ENCODE results near the gene MSRB3. TPM values are rescaled to one million over a fixed set of nuclear protein-coding genes. Genes with fewer than 3 reads are reported as not detected.
"Not testable (repeated sequence)": the region's sequence is repeated elsewhere in the genome, so short reads cannot be mapped to it uniquely, and the experiment has no call there.

The MSRB3 gene
- total RNA-seq, 1 donor from 2014 or later, result 47.3 TPM

DNA sequence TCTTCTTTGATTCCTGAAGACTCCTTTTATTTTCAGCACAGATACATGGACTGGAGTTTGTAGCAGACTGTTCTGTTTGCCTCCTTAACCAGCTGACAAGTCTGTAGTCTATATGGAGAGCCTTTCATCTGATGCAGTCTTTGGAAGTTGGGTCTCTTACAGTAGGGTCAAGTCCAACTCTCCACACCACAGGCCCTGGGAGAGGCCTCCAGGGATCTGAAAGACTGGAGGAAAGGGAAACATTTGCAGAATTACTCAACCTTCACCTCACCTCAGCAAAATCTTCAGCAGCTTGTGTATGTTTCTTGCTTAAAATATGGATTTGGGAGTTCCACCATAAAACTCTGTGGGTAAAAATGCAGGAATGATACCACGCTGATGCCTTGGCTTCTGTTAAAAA lies 188.4 kb downstream of the MSRB3 start:
- intact Hi-C loops (cut with DNase I), result no loop called here
- H3K27ac ChIP-seq, result no peak overlapping the region
- DNase-seq, result no peak
- TF ChIP-seq, protein P1, sequence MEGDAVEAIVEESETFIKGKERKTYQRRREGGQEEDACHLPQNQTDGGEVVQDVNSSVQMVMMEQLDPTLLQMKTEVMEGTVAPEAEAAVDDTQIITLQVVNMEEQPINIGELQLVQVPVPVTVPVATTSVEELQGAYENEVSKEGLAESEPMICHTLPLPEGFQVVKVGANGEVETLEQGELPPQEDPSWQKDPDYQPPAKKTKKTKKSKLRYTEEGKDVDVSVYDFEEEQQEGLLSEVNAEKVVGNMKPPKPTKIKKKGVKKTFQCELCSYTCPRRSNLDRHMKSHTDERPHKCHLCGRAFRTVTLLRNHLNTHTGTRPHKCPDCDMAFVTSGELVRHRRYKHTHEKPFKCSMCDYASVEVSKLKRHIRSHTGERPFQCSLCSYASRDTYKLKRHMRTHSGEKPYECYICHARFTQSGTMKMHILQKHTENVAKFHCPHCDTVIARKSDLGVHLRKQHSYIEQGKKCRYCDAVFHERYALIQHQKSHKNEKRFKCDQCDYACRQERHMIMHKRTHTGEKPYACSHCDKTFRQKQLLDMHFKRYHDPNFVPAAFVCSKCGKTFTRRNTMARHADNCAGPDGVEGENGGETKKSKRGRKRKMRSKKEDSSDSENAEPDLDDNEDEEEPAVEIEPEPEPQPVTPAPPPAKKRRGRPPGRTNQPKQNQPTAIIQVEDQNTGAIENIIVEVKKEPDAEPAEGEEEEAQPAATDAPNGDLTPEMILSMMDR (IDR thresholded peaks at IDR 0.05), result no peak
- no peak for ATAC-seq
- no peaks in the 10 kb centered on the region for H3K9me3 ChIP-seq
- H3K36me3 ChIP-seq, result no peaks in the 10 kb centered on the region
- no peaks in the 10 kb centered on the region for H3K27me3 ChIP-seq (ENCODE audit: low read depth)
- no peak overlapping the region for H3K4me3 ChIP-seq
- no peaks in the 10 kb centered on the region for H3K4me1 ChIP-seq

DNA sequence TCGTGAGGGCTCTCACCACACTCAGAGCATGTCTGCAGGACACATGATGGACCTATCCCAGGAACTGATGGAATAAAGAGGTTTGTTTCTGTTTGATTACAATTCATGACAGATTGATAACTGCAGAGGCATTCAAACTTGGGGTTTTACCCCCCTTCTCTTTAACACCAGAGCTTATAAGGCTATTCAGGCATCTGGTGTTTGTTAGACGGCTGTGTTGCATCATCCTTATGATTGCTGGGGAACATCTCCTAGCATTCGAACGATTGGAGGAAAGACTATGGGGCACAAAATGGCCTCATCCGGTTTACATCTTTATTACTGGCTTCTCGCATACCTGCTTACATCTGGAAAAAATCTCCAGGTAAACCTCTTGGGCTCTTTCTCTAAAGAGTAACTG lies 191.8 kb downstream of the MSRB3 start:
- Histone ChIP-seq H3K4me1 (no peaks in the 10 kb centered on the region), H3K27me3 (ENCODE audit: low read depth) (no peaks in the 10 kb centered on the region), H3K36me3 (no peaks in the 10 kb centered on the region), H3K27ac (no peak overlapping the region), H3K9me3 (no peaks in the 10 kb centered on the region), H3K4me3 (no peak overlapping the region)
- no peak for ATAC-seq
- TF ChIP-seq, protein P1 (IDR thresholded peaks at IDR 0.05), result no peak
- no peak for DNase-seq
- intact Hi-C loops (cut with DNase I), result no loop called here

DNA sequence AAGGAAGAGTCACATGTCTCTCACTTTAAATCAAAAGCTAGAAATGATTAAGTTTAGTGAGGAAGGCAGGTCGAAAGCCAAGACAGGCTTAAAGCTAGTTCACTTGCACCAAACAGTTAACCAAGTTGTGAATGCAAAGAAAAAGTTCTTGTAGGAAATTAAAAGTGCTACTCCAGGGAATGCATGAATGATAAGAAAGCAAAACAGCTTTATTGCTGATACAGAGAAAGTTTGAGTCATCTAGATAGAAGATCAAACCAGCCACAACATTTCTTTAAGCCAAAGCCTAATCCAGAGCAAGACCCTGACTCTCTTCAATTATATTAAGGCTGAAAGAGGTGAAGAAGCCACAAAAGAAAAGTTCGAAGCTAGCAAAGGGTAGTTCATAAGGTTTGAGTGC lies 193.6 kb downstream of the MSRB3 start:
- no peaks in the 10 kb centered on the region for H3K27me3 ChIP-seq (ENCODE audit: low read depth)
- DNase-seq (no peak), ATAC-seq (no peak)
- no peaks in the 10 kb centered on the region for H3K4me1 ChIP-seq
- TF ChIP-seq, protein P1 (IDR thresholded peaks at IDR 0.05), result no peak
- no peaks in the 10 kb centered on the region for H3K9me3 ChIP-seq
- H3K36me3 ChIP-seq, result no peaks in the 10 kb centered on the region
- intact Hi-C loops (cut with DNase I), result no loop called here
- H3K4me3 ChIP-seq, result no peak overlapping the region
- no peak overlapping the region for H3K27ac ChIP-seq

DNA sequence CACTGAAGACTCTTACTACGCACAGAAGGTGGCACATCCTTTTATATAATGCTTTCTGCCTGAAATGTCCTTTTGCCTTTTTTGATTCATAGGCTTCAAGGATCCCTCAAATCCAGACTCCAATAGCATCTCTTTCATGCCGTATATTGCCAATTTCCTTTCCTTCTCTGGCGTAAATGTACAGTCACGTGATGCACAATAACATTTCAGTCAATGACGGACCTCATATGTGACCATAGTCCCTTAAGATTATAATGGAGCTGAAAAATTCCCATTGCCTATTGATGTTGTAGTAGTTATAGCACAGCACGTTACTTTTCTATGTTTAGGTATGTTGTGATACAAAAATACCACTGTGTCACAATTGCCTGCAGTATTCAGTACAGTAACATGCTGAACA lies 196.3 kb downstream of the MSRB3 start:
- TF ChIP-seq, protein P1 (IDR thresholded peaks at IDR 0.05), result no peak
- ATAC-seq (no peak), DNase-seq (no peak)
- Histone ChIP-seq H3K4me1 (no peaks in the 10 kb centered on the region), H3K27ac (no peak overlapping the region), H3K9me3 (no peaks in the 10 kb centered on the region), H3K36me3 (no peaks in the 10 kb centered on the region), H3K4me3 (no peak overlapping the region), H3K27me3 (ENCODE audit: low read depth) (no peaks in the 10 kb centered on the region)
- intact Hi-C loops (cut with DNase I), result no loop called here

DNA sequence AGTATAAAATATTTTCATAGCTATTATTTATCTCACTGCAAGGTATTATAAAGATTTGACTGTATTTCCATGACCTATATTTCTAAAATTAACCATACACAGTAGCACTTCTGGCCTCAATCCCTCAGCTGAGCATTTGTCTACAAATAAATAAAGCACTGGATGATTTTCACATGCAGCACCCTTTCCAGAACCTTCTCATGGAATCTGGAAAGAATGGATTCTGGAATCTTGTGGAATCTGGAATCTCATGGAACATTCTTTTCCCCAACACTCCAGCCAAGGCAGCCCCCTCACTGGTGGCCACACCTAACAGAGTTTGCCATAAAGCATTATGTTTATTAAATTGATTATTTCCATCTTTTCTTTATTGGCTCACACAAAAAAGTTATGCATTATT lies 199.2 kb downstream of the MSRB3 start:
- TF ChIP-seq, protein P1 (IDR thresholded peaks at IDR 0.05), result no peak
- intact Hi-C loops (cut with DNase I), result no loop called here
- no peaks in the 10 kb centered on the region for H3K4me1 ChIP-seq
- no peak for DNase-seq
- H3K4me3 ChIP-seq, result no peak overlapping the region
- no peak for ATAC-seq
- H3K27me3 ChIP-seq (ENCODE audit: low read depth), result no peaks in the 10 kb centered on the region
- no peaks in the 10 kb centered on the region for H3K36me3 ChIP-seq
- no peaks in the 10 kb centered on the region for H3K9me3 ChIP-seq
- no peak overlapping the region for H3K27ac ChIP-seq

DNA sequence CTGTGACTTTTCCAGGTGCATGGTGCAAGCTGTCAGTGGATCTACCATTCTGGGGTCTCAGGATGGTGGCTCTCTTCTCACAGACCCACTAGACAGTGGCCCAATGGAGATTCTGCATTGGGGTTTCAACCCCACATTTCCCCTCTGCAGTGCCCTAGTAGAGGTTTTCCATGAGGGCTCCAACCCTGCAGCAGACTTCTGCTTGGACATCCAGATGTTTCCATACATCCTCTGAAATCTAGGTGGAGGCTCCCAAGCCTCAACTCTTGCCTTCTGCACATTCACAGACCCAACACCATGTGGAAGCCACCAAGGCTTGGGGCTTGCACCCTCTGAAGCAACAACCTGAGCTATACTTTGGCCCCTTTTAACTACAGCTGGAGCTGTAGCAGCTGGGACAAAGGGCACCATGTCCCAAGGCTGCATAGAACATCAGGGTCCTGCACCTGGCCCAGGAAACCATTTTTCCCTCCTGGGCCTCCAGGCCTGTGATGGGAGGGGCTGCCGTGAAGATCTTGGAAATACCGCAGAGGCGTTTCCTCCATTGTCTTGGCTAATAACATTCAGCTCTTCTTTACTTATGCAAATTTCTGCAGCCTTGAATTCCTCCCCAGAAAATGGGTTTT lies 205.5 kb downstream of the MSRB3 start:
- ATAC-seq; H3K27me3 ChIP-seq (ENCODE audit: low read depth); H3K27ac ChIP-seq; DNase-seq; intact Hi-C loops (cut with DNase I); H3K4me1 ChIP-seq; H3K4me3 ChIP-seq; H3K36me3 ChIP-seq: not testable (repeated sequence)
- H3K9me3 ChIP-seq, result peaks cover 13% of the 10 kb centered on the region

All from lower lobe of right lung (tissue), 2 donors.